NCI-H1105 (cell line): ENCODE data around the gene LRRC61.
A peak's percentile ranks its signal among the peaks of the same experiment; 100 is the strongest.

ENCODE experiments used
- DNase-seq: peaks from one replicate; lab custom pipeline; 2025; lab: John Stamatoyannopoulos, UW

LRRC61 gene

DNA sequence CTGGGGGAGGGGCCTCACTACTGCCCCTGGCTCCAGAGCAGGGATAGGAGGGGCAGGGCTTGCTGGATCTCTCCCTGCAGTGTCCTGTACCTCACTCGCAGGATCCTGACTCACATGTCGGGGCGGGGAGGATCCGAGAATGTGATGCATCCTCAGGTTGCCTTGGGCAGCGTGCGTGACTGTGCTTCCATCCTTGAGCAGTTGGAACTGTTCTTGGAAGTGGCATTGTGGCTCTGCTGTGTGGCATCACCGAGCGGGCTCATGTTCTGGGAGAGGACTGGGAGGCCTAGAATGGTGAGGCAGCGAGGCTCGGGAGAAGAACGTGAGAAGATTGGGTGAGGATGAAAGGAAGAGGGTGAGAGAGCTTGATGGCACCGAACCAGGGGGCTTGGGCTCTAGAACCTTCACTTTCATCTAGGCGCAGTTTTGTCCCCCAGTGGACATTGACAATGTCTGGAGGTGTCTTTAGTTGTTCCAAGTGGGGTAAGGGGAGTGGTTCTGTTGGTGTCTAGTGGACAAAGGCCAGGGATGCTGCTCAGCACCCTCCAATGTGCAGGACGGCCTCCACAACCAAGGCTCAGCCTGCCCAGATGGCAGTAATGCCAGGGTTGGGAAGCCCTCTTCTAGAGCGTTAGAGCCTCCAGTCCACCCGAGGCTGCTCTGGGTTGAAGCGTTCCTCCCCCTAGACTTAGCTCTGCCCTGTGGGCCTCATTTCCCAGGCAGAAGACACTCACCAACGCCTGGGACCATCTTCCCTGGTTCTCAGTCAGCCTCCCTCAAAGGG is 9.9 kb downstream of the LRRC61 start:
- no peak for DNase-seq

DNA sequence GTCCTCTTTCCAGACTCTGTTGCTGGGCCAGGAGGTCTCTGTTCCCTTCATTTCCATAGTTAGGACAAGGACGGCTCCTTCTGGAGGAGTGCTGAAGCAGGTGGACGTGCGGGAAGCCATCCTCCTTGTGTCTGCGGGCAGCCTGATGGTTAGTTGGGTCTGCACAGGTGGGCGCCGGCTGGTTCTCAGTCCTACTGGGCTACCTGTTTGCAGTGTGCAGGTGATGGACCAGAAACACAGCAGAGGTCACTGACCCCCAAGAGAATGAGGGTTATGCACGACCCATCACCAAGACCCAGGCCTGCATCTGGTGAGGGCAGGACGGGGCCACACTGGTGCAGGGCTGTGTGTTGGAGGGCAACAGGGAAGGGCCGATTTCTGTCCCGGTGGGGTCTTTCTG is 10.5 kb downstream of the LRRC61 start:
- no peak for DNase-seq

GRCh38 chr7:150334108-150334507 is 11.0 kb downstream of the LRRC61 start:
- DNase-seq: no peak

DNA sequence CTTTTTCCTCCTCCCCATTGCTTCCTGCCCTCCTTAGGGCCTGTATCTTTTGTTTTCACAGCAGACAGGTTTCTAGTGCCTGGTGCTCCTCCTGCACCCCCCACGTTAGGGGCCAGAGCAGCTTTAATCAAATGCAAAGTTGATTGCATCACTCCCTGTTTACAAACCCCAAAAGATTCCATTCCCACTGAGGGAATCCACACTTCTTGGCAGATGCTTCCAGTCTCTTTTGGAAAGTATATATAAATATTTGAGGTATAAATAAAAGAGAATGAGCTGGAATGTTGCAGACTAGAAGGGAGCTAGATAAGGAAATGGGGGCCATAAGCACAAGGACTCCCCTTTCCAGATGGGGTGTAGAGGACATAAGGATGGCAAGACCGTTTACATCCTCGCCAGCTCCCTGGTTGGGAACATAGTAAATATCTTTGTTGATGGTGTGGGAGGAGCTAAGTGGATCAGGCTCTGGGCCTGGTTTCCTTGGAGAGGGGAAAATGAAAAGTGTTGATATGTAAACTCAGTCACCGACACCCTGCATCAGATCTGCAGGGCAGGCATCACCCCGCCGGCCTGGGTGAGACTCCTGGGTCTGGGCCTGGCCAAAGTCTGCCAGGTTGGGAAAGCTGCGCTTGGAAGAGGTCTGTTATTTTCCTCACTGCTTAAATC is 12.1 kb downstream of the LRRC61 start:
- DNase-seq: no peak

DNA sequence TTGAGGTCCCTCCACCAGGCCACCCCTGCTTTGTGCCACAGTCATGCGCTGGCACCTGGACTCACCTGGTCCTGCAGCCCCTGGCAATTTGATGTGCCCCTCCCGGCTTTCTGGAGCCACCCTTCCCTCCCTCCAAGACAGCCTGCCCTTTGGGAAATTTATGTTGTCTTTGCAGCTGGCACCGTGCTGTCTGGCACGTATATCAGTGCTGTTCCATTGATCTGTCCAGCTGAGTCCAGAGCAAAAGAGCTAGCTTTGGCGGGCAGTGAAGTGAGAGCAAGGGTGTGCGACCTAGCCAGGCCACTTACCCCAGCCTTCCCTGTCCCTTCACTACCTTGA is 12.6 kb downstream of the LRRC61 start:
- DNase-seq: no peak

DNA sequence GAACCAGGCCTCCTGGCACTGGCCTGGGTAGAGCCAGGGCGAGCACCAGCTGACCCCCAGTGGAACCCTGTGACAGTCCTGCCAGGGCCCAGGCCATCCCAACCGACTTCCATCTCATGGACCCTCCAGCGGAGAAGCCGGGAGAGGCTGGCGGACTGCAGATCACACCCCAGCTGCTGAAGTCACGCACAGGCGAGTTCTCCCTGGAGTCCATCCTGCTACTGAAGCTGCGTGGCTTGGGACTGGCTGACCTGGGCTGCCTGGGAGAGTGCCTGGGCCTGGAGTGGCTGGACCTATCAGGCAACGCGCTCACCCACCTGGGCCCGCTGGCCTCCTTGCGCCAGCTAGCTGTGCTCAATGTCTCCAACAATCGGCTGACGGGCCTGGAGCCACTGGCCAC is 13.6 kb downstream of the LRRC61 start:
- no peak for DNase-seq

- DNase-seq: no peak
These were observed 14.0 kb downstream of the LRRC61 start for GRCh38 chr7:150337179-150337578.

DNA sequence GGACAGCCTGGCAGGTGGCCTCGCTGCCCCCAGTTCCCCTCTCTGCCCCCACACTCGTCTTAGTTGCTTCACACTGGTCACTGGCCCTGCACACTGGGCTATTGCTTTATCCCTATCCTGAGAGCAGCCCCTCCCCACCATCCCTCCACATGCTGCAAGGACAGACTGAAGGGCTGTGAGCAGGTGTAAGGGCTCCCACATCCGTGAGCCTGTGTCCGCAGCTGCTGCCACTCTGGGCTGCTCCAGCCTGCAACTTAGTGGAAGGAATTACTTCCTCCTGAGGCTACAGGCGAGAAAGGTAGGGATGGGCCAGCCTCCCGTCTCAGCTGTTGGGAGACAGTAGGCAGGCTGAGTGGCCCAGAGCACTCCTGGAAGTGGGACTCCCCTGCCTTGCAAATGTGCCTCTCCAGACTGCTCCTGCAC is 14.5 kb downstream of the LRRC61 start:
- DNase-seq: no peak

DNA sequence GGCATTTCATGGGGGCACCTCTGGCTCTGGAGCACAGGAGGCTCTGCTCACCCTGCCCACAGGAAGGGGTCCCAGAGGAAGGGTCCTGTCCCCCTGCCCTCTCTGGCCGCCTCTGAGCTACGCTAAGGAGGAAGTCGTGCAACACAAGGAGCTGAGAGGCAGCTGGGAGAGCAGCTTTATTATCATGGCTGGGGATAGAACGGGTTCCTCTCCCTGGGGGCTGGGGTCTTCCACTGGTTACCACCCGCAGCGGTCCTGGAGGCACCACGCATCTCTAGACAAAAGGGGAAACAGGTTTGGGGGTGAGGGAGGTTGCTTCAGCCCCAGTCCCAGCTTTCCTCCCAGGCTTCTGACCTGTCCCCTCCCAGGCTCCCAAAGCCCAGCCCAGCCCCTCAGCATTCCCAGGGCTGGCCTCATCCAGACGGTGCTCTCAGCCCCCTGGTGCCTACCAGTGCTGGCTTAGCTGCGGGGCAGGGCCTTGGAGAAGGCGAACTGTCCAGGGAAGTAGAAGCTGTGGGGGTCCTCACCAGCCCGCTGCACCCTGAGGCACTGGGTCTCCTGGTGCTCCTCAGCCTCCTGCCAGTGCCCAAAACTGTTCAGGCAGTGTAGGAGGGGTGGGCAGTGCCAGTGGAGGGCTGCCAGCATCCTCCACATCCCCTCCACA is 15.1 kb downstream of the LRRC61 start:
- DNase-seq: no peak

- no peak for DNase-seq
These were observed 16.3 kb downstream of the LRRC61 start for GRCh38 chr7:150339409-150339809.

DNA sequence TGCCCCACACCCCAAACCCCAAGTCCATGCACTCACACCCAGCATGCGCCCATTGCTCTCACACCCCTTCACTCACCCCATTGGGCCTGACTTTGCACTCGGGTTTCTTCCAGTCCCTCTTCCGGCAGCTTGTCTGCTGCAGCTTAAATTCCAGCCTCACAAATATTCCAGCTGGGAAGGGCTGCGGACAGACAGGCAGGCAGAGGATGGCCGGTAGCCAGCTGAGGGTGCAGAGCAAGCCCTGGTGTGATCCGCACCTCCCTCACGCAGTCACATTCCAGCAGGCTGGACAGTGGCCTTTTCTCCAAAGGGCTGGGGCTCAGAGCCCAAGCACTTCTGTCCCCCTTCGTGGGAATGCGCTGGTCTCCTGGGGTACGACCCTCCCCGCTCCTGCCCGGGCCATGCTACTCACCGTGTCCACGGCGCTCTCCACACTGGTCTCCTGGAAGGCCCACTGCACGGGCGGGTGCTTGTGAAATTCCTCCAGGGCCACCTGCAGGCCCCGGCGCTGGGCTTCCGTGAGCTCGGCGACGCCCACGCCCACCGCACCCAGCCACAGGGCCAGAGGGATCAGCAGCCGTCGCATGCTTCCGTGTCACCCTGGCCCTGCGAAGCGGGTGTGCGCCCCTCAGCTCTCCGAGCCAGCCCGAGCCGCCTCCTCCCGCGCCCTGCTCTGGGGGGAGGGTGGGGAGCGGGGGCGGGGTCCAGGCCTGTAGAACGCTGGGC is 17.0 kb downstream of the LRRC61 start:
- DNase-seq: no peak

- DNase-seq: no peak
These were observed 17.7 kb downstream of the LRRC61 start for GRCh38 chr7:150340875-150341262.

GRCh38 chr7:150341263-150342120 is 18.3 kb downstream of the LRRC61 start, which contains the start of gene RARRES2:
Gene RARRES2 (minus strand): TSS chr7:150341629. CDS start chr7:150340609, 1,020 bp downstream.
- DNase-seq: no peak

GRCh38 chr7:150342121-150342408 is 18.9 kb downstream of the LRRC61 start:
- no peak for DNase-seq

GRCh38 chr7:150343225-150343624 is 20.1 kb downstream of the LRRC61 start:
- no peak for DNase-seq

GRCh38 chr7:150344299-150344698 is 21.1 kb downstream of the LRRC61 start:
- DNase-seq: no peak

DNA sequence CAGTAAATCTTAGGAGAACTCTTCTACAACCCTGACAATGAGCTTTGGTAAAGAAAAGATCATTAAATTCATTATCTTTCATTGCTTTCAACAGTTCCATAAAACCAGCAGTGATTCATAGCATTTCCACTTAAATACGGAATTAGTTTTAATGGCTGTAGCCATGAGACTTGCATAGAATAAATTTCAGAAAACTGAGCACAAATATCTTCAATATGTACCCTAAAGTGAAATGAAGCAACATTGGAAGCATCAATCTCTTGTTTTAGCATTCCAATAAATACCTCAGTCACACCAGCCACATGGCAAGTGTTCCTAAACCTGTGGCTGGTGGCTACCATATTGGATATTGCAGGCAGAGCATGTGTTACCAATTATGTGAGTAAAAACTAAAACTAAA is 21.9 kb downstream of the LRRC61 start:
- DNase-seq: no peak

DNA sequence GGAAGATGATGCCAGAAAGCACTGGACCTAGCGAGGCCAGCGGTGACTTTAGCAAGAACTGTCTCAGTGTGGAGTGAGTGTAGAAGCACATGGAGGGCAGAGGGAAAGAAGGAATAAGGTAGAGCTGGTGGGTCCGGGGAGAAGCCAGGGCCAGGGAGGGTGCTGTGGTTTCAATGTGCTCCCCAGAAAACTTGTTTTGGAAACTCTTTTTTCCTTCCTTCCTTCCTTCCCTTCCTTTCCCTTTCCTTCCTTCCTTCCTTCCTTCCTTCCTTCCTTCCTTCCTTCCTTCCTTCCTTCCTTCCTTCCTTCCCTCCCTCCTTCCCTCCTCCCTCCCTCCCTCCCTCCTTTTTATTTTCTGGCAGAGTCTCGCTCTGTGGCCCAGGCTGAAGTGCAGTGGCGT is 23.8 kb downstream of the LRRC61 start:
- no peak for DNase-seq

DNA sequence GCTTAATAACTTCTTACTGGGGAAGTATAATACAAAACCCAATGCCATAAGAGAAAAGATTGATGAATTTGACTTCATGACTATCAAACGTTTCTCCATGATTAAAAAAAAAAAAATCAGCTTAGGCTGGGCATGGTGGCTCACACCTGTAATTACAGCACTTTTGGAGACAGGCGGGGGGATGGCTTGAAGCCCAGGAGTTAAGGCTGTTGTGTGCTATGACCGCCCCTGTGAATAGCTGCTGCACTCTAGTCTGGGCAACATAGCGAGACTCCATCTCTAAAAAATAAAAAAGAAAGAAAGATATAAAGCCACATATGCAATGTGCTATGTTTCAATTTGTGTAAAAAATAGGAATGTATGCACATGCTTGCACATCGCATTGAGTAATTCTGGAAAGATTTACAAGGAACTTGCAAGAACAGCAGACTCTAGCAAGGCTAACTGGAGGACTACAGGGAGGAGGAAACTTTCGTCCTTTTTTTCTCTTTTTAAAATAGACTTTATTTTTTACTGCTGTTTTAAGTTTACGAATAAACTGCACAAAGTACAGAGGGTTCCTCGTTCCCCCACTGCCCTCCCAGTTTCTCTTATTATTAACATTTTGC is 28.5 kb downstream of the LRRC61 start:
- DNase-seq: no peak

DNA sequence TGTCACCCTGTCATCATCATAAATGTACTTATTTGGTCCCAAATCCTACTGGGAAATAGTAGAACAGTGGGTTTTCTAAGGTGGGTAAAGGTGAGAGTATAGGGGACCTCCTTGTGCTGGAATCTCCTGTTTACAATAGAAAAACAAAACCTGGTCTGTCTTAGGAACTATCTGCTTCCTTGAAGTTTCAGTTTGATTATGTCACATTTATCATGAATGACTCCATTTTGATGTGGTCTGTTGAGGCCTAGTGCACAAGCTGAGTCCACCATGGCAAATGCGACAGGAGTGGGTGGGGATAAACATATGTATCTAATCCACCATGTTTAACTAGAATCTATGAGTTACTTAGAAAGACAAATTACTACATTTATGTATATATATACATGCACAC is 32.5 kb downstream of the LRRC61 start:
- DNase-seq: no peak

- peak; percentile 35 for DNase-seq
These were observed 33.2 kb downstream of the LRRC61 start for GRCh38 chr7:150356265-150356897.
